GM12872 (cell line): ENCODE data around the gene PCGF2.

Experiments used
- TF ChIP-seq, protein P1 (sequence below): IDR thresholded peaks from 3 replicates; pipeline ENCODE4 v1.5.1; 2011; ENCODE audit warnings: low read depth, mild to moderate bottlenecking, low read length, moderate library complexity; ENCODE audit not compliant: insufficient read depth

The PCGF2 gene

DNA sequence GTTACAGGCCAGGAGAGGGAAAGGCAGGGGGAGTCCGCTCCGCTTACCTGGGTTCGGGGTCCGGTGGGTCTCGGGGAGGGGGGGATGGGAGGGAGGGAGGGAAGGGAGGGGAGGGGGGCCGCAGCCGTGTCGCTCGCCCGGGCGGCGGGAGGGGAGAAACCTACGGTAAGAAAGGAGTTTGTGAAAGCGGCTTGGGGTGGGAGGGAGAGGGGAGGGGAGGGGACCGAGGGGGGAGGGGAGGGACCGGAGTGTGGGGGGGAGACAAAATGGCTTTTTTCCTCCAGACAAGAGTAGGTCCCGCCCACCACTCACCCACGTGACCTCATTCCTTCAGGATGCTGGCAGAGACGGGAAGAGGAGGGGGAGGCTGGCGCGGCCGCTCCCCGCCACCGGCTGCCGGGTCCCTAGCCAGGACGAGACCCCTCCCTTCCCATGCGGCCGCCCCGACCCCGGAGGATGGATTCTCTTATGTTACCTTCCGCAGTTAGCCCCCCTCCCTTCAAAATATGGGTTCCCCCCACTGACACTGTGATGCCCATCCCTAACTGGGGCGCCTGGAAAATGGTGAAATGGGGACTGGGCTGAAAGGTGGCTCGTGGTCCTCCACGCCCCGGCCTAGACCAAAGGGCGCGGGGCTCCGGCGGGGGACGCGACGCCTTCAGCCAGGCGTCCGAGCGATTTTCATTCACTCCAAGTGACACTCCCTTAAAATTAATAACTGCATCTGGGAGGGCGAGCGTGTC, at the start of gene PCGF2:
TSS of gene PCGF2 (minus strand) at position 188 of the 743 bp plus-strand sequence. CDS start 7,934 bp downstream, outside the sequence.
- TF ChIP-seq, protein P1, sequence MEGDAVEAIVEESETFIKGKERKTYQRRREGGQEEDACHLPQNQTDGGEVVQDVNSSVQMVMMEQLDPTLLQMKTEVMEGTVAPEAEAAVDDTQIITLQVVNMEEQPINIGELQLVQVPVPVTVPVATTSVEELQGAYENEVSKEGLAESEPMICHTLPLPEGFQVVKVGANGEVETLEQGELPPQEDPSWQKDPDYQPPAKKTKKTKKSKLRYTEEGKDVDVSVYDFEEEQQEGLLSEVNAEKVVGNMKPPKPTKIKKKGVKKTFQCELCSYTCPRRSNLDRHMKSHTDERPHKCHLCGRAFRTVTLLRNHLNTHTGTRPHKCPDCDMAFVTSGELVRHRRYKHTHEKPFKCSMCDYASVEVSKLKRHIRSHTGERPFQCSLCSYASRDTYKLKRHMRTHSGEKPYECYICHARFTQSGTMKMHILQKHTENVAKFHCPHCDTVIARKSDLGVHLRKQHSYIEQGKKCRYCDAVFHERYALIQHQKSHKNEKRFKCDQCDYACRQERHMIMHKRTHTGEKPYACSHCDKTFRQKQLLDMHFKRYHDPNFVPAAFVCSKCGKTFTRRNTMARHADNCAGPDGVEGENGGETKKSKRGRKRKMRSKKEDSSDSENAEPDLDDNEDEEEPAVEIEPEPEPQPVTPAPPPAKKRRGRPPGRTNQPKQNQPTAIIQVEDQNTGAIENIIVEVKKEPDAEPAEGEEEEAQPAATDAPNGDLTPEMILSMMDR, result no peak

DNA sequence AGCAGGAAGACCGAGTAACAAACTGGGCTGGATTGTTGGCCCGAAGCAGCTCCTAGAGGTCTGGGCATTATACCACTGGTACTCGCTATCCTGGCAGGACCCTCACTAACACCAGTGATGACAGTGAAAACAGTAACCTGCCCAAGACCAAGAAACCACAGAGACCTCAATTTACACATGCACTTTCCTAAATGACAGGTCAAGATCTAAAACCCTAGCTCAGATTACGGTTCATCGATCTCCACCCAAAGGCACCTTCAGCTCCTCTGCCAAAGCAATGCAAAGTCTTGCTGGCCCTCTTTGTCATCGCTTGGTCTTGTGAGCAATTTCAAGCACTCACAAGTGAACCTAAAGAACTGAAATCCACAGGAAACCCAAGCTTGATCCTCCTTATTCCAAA, 49.7 kb upstream of the PCGF2 start:
- TF ChIP-seq, protein P1, result no peak

DNA sequence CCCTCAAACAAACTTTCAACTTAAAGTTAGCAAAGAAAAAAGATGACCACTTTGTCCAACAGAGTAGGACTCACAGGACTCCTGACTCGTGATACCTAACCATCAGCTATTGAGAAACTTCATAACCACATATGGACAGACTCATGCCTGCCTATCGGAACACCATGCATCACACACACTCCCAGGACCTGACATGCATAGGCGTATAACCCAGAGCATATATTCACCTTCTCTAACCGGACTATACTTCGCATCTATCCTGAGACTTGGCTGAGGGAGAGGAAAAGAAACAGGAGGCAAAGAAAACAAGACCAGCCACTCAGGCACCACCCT, 49.0 kb upstream of the PCGF2 start:
- TF ChIP-seq, protein P1, result no peak

DNA sequence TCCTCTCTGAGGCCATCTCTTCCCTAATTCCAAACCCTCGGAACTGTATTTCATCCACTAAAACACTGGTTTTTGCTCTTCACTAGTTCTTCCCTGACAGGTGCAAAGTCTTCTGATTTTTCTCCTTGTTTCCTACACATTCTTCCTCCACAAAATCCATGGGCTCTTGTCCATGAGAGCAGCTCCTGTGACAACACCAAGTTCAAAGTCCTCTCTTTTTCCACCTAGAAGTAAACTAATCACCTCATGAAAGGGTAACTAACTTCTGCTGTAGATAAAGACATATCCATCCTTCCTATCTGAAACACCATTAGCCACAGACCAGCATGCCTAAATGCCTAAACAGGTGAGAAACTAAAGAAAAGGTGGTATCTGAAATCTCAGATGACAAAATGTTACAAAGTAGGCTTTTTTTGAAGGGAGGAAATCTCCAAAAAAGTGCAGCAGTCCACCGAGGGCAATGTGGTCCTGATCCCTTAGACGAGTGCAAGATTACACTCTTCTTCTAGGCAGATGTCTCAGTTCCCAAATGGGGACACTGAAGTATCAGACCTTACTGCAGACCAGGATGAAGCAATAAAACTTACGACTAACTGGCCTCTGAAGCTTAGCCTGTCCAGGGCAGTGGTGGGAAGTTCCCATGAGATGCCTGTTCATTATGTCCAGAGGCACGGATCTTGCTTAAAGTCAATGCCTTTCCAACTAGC, 48.5 kb upstream of the PCGF2 start:
- TF ChIP-seq, protein P1, result no peak

- TF ChIP-seq, protein P1, result no peak
These were observed 46.1 kb upstream of the PCGF2 start for GRCh38 chr17:38794221-38794620.

DNA sequence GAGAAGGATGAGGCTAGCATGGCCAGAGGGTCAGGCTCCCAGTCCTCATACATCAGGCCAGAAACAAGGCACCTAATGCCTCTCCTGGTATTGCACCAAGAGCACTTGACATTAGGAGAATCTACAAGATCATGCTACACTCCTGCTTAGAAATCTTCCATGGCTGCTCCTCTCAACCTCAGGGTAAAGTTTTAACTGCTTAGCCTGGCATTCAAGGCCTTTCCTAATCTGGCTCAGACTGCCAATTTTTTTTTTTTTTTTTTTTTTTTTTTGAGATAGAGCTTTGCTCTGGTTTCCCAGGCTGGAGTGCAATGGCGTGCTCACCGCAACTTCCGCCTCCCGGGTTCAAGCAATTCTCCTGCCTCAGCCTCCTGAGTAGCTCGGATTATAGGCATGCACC, 43.0 kb upstream of the PCGF2 start:
- TF ChIP-seq, protein P1, result no peak

DNA sequence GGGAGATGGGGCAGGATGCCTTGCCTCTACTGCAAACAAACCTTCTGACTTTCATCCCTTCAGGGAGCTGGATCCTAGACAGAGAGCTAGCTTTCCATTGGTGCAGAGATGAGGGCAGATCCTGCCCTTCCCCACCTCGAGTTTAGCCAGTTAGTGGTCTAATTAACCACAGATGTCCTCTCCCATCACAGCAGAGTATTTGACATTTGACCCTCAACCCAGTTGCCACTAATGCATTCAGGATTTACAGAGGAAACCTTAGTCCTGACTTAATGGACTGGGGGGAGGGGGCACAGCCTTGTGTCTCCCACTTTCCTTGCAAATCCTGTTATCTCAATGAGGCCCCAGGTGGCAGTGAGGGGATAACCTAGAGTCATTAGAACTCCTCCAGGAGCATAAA, 41.0 kb upstream of the PCGF2 start:
- TF ChIP-seq, protein P1, result no peak
